Measurements from ENCODE around the gene FARP2. TPM values are rescaled to one million over a fixed set of nuclear protein-coding genes. Genes with fewer than 3 reads are reported as not detected.

FARP2 gene
- total and polyA plus RNA-seq, 10 of the 15 experiments (the other 5 are each of a cell fraction or from before 2014, with no cell fraction given), result 5.5 to 67.5 (median 36.8) TPM

DNA sequence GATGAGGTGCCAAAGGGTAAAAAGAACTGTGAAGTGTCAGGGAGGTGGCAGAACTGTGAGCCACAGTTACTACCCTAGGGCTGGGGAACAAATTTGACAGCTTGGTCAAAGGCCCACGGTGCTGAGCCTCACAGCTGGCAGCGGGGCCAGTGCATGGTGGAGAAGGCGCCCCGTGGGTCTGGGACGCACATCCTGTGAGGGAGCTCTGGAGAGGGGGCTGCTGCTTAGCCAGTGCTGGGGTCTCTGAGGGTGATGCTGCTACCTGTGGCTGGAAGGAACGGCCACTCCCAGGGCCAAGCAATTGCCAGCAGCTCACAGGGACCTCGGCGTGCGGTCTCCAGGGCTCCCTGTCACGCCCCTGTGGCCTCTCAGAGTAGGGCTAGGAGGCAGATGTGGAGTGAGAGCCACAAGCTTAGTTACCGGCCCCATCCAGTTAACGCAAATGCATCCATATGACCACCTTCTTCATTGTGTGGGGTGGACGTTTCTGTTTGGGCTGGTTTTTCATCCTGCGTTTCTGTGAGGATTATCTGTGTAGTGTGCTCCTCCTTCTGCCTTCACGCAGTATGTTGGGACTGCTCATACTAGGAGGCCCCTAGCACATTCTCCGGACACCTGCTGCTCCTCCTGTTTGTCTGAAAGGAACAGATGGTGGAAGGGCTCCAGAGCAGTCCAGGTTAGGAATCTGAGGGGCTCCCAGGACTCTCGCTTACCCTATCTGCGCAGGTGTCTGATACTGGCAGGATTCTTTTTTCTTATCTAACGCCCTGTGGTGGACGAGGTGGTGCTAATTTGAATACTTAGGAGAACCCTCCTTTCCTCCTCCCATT is 126.3 kb downstream of the FARP2 start:
- CTCF ChIA-PET, result no interaction called here
- Histone ChIP-seq H3K36me3 (ENCODE audit: control insufficient read depth in 2 of 2, insufficient read depth in 2 of 2, low read length in 1 of 2) (no peaks in the 10 kb centered on the region; a peak in 1 of 4 replicates), H3K9me3 (replicated peaks; ENCODE audit: control insufficient read depth, insufficient read depth, low read length) (no peaks in the 10 kb centered on the region), H3K9ac (ENCODE audit: control insufficient read depth, insufficient read depth, low read length) (no peak overlapping the region), H3K4me3 (no peak overlapping the region), H3K27ac (ENCODE audit: control insufficient read depth, insufficient read depth) (no peak overlapping the region), H4K20me1 (ENCODE audit: control insufficient read depth, insufficient read depth) (no peaks in the 10 kb centered on the region), H2AFZ (ENCODE audit: control insufficient read depth, low read depth, low read length) (no peak overlapping the region), H3K27me3 (replicated peaks in 1 of 2; ENCODE audit: control insufficient read depth in 2 of 2, insufficient read depth in 2 of 2, low read length in 1 of 2) (no peaks in the 10 kb centered on the region), H3K79me2 (ENCODE audit: control insufficient read depth, insufficient read depth, low read length) (no peaks in the 10 kb centered on the region), H3K4me2 (ENCODE audit: control insufficient read depth, insufficient read depth) (no peak overlapping the region), H3K4me1 (ENCODE audit: control insufficient read depth, insufficient read depth, low read length) (no peaks in the 10 kb centered on the region)
- no peak for TF ChIP-seq ZNF274 (IDR thresholded peaks at IDR 0.05; ENCODE audit: insufficient read depth, insufficient read length)
- TF ChIP-seq NFYB (IDR thresholded peaks at IDR 0.05; ENCODE audit: insufficient read depth, low read depth, low read length), result no peak
- no peak for TF ChIP-seq ZNF217 (IDR thresholded peaks at IDR 0.05)
- TF ChIP-seq JUNB (IDR thresholded peaks at IDR 0.05), result no peak
- TF ChIP-seq, protein P1, sequence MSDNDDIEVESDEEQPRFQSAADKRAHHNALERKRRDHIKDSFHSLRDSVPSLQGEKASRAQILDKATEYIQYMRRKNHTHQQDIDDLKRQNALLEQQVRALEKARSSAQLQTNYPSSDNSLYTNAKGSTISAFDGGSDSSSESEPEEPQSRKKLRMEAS (IDR thresholded peaks at IDR 0.05; ENCODE audit: low read depth, low read length), result no peak
- no peak for TF ChIP-seq POLR2A (IDR thresholded peaks at IDR 0.05; ENCODE audit: low read depth, low read length)
- TF ChIP-seq CHD2 (IDR thresholded peaks at IDR 0.05; ENCODE audit: borderline replicate concordance, low read depth, low read length), result no peak
- TF ChIP-seq IKZF2 (IDR thresholded peaks at IDR 0.05), result no peak
- TF ChIP-seq, protein P2, sequence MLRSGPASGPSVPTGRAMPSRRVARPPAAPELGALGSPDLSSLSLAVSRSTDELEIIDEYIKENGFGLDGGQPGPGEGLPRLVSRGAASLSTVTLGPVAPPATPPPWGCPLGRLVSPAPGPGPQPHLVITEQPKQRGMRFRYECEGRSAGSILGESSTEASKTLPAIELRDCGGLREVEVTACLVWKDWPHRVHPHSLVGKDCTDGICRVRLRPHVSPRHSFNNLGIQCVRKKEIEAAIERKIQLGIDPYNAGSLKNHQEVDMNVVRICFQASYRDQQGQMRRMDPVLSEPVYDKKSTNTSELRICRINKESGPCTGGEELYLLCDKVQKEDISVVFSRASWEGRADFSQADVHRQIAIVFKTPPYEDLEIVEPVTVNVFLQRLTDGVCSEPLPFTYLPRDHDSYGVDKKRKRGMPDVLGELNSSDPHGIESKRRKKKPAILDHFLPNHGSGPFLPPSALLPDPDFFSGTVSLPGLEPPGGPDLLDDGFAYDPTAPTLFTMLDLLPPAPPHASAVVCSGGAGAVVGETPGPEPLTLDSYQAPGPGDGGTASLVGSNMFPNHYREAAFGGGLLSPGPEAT (IDR thresholded peaks at IDR 0.05; ENCODE audit: low read depth), result no peak
- TF ChIP-seq HCFC1 (IDR thresholded peaks at IDR 0.05; ENCODE audit: low read length), result no peak
- TF ChIP-seq STAT1 (conservative IDR thresholded peaks at IDR 0.05), result no peak
- POLR2A ChIA-PET, result no interaction called here
- RAD21 ChIA-PET (ENCODE audit: unreplicated experiment), result no interaction called here
- in situ Hi-C loops (cut with MboI), result no loop called here
- no peak for ATAC-seq
- 76% methylated on average over 19 of the region's 20 CpGs for WGBS (ENCODE audit: insufficient coverage, insufficient replicate concordance, low lambda C conversion rate, missing lambda C conversion rate)
- FAIRE-seq, result no peak
- no peak for DNase-seq (ENCODE audit: low read depth, low spot score)
- SMC1A ChIA-PET (ENCODE audit: uncharacterized antibody, unreplicated experiment), result interaction anchor here (1.0 kb wide), 1 partner anchor 31 kb away, joined by 3 read pairs; no protein-coding TSS in a partner anchor
- BruUV-seq (replicated peaks), result no TSS peak
- intact Hi-C loops (cut with micrococcal nuclease; ENCODE audit: unreplicated experiment), result no loop called here

All from GM12878 (cell line).